Kidney tubule cell (primary cell): Measurements from ENCODE around the gene OR6K2.

ENCODE experiments used
- DNase-seq: peaks from one replicate; pipeline ENCODE4 v3.0.0-alpha.2; 2018; ENCODE audit warnings: low spot score

OR6K2 gene

GRCh38 chr1:158685085-158685484 is 15.4 kb downstream of the OR6K2 start:
- no peak for DNase-seq

DNA sequence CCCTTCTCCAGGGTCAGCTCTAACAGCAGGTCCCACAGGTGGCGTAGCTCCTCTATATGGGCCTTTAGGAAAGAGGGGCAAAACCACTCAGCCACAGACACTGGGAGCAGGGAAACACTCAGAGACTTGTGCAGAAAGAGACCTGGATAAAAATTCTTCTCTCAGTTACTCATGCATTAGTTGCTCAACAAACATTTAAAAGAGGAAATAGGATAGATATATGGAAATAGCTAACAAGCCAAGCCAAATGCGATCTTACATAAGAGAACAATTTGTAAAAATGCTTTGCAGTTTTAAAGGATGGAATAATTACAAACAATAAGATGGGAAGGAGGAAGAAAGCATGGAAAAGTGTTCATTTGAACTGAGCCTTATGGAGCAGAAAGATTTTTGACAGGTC is 18.8 kb downstream of the OR6K2 start:
- no peak for DNase-seq

GRCh38 chr1:158679289-158679688 is 21.2 kb downstream of the OR6K2 start:
- DNase-seq, result no peak

DNA sequence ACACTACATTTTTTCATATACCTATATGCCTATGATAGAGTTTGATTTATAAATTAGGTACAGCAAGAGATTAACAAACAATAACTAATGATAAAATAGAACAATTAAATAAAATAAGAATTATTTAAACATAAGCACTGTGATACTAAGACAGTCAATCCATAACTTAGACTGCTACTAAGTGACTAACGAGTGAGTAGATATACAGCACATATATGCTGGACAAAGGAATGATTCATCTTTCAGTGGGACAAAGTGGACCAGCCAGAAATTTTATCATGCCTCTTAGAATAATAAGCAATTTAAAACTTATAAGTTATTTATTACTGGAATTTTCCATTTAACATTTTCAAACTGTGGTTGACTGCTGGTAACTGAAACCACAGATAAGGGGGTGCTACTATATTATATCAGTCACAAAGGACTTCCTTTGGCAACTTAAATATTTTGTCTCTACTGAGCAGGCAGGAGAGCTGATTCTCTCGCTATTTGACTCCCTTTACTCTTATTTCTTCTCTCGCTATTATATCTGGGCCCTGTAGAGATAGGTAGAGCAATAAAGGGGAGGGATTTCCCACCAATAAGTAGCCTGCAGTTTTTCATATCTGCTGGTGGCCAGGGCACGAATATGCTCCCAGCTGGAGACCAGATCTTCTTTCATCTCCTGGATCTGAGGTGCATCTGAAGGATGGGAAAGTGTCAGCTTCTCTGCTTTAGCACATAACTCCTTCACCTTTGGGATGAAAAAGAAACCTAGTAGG is 24.7 kb downstream of the OR6K2 start:
- no peak for DNase-seq

DNA sequence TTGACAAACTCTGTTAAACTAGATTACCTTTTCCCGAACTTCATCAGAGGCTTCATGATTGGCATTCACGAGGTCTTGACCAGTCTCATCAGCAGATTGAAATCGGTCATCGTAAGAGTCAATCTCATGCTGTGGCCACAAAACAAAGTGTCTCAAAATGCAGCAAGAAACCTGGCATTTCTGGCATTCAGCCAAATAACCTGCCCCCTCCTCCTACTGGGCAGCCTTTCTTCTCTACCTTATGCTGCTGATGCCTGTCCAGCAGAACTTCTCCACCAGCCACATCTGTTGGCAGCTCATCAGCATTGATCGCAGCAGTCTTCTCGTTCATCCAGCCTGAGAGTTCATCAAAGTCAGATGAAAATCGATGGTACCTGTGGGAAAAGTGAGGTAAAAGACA is 26.1 kb downstream of the OR6K2 start:
- no peak for DNase-seq

- DNase-seq, result no peak
Observed at GRCh38 chr1:158666037-158666436, 34.4 kb downstream of the OR6K2 start.

- no peak for DNase-seq
Observed at GRCh38 chr1:158654571-158654970, 45.9 kb downstream of the OR6K2 start.

GRCh38 chr1:158654086-158654485 is 46.4 kb downstream of the OR6K2 start:
- DNase-seq, result no peak

- DNase-seq, result no peak
Observed at GRCh38 chr1:158652721-158653334, 47.6 kb downstream of the OR6K2 start.
